HCT116 (cell line): ENCODE results near the gene DYNLT1. TPM values are rescaled to one million over a fixed set of nuclear protein-coding genes. Genes with fewer than 3 reads are reported as not detected.

Experiments
- ATAC-seq: fragments of 200-7000 bp; cut with Tn5 transposase; 2 replicates; pipeline ENCODE4 v1.9.1; 2020; ENCODE audit warnings: mild to moderate bottlenecking, moderate library complexity
- BruUV-seq: library from RNA; stranded (reverse); fragments of 400-500 nt; replicated peaks from 2 replicates; lab custom pipeline; 2021; lab: Mats Ljungman, UMichigan
- CTCF ChIA-PET: fragments of 300-600 bp; sonication (Branson Sonifier 250); formaldehyde crosslinking; loops from one replicate; lab custom pipeline; 2021; ENCODE audit warnings: antibody characterized with exemption; lab: Charles Lee
- POLR2A ChIA-PET: fragments of 300-600, 350-600 bp; sonication (Branson Sonifier 250); formaldehyde crosslinking; loops from one replicate; lab custom pipeline; 2021; ENCODE audit warnings: antibody characterized with exemption; lab: Charles Lee
- RAD21 ChIA-PET, 2 experiments: fragments of 300-600 bp; sonication (Branson Sonifier 250); formaldehyde crosslinking; loops; one replicate each; lab custom pipeline; 2023; ENCODE audit warnings: low total read pairs in 2 of 2; ENCODE audit not compliant: uncharacterized antibody in 2 of 2, unreplicated experiment in 2 of 2, low non-redundant PET in 1 of 2; lab: Charles Lee
- DNase-seq: peaks from one replicate; pipeline ENCODE4 v3.0.0-alpha.2; 2010; ENCODE audit warnings: low read depth, low spot score
- H2AFZ ChIP-seq: fragments of 200-600 bp; shearing (Covaris generic), sonication (generic); 2 replicates; pipeline ENCODE4 v1.6.1; 2017; ENCODE audit warnings: low read depth, mixed run types, mixed read lengths, antibody characterized with exemption, low read length; ENCODE audit not compliant: poor library complexity, severe bottlenecking
- H3K27ac ChIP-seq: 2 replicates; pipeline ENCODE4 v1.5.1; 2012; ENCODE audit warnings: low read depth, low read length
- H3K27me3 ChIP-seq: fragments of 200-600 bp; sonication (generic); 2 replicates; pipeline ENCODE4 v1.6.1; 2016; ENCODE audit warnings: mixed run types, low read length, mixed read lengths; ENCODE audit not compliant: insufficient read depth
- H3K36me3 ChIP-seq, 2 experiments: fragments of 200-500 bp in 1 of 2; fragments of 200-600 bp in 1 of 2; sonication (Bioruptor generic) in 1 of 2; sonication (generic) in 1 of 2; 2 replicates each; pipeline versions ENCODE4 v1.5.1 to v1.6.1; 2014 to 2016; ENCODE audit warnings: low read length in 2 of 2, inconsistent platforms in 1 of 2, mixed read lengths in 1 of 2, mixed run types in 1 of 2; ENCODE audit not compliant: insufficient read depth in 2 of 2, control insufficient read depth in 1 of 2
- H3K4me1 ChIP-seq, 2 experiments: fragments of 200-600 bp in 1 of 2; sonication (generic) in 1 of 2; 2 replicates each; pipeline versions ENCODE4 v1.5.1 to v1.6.1; 2012 to 2017; ENCODE audit warnings: low read length in 2 of 2, inconsistent platforms in 1 of 2, mild to moderate bottlenecking in 1 of 2, mixed read lengths in 1 of 2, mixed run types in 1 of 2, moderate library complexity in 1 of 2; ENCODE audit not compliant: insufficient read depth in 2 of 2, control insufficient read depth in 1 of 2
- H3K4me2 ChIP-seq: fragments of 200-600 bp; sonication (generic); 2 replicates; pipeline ENCODE4 v1.6.1; 2017; ENCODE audit warnings: mixed run types, low read length, mixed read lengths
- H3K4me3 ChIP-seq, 2 experiments: fragments of 200-600 bp in 1 of 2; sonication (generic) in 1 of 2; replicated peaks in 1 of 2; 2 replicates each; pipeline ENCODE4 v1.5.1; 2011 to 2016; ENCODE audit warnings: low read length in 2 of 2, control low read depth in 1 of 2, low read depth in 1 of 2, mild to moderate bottlenecking in 1 of 2, mixed read lengths in 1 of 2, mixed run types in 1 of 2
- H3K79me2 ChIP-seq: fragments of 200-600 bp; sonication (generic); 2 replicates; pipeline ENCODE4 v1.6.1; 2017; ENCODE audit warnings: mild to moderate bottlenecking, mixed run types, low read length, moderate library complexity, mixed read lengths; ENCODE audit not compliant: insufficient read depth
- H3K9ac ChIP-seq: fragments of 200-600 bp; sonication (generic); 2 replicates; pipeline ENCODE4 v1.6.1; 2016; ENCODE audit warnings: low read length, mixed read lengths
- H3K9me2 ChIP-seq: fragments of 200-600 bp; sonication (generic), shearing (Covaris generic); 2 replicates; pipeline ENCODE4 v1.6.1; 2017; ENCODE audit warnings: mixed run types, mild to moderate bottlenecking, moderate library complexity; ENCODE audit not compliant: insufficient read depth
- H3K9me3 ChIP-seq, 2 experiments: fragments of 200-500 bp in 1 of 2; fragments of 200-600 bp in 1 of 2; sonication (Bioruptor generic) in 1 of 2; sonication (generic) in 1 of 2; 2 replicates each; pipeline ENCODE4 v1.6.1; 2014 to 2017; ENCODE audit warnings: low read length in 2 of 2, mixed read lengths in 2 of 2, inconsistent platforms in 1 of 2, low read depth in 1 of 2, mild to moderate bottlenecking in 1 of 2, mixed run types in 1 of 2, moderate library complexity in 1 of 2; ENCODE audit not compliant: control insufficient read depth in 1 of 2, insufficient read depth in 1 of 2
- H4K20me1 ChIP-seq: fragments of 200-600 bp; sonication (generic), shearing (Covaris generic); 2 replicates; pipeline ENCODE4 v1.6.1; 2017; ENCODE audit warnings: mixed run types, mild to moderate bottlenecking, moderate library complexity; ENCODE audit not compliant: insufficient read depth
- ATF3 ChIP-seq: IDR thresholded peaks from 2 replicates; pipeline ENCODE4 v1.6.1; 2012
- CEBPB ChIP-seq: IDR thresholded peaks from 2 replicates; pipeline ENCODE4 v1.6.1; 2012; ENCODE audit warnings: low read depth
- CTCF ChIP-seq, 3 experiments: fragments of 200-600 bp in 1 of 3; sonication (generic) in 1 of 3; IDR thresholded peaks in 2 of 3; conservative IDR thresholded peaks in 1 of 3; 2 replicates each; pipeline ENCODE4 v1.5.1; 2012 to 2017; ENCODE audit warnings: low read depth in 2 of 3, low read length in 2 of 3, antibody characterized with exemption in 1 of 3, borderline replicate concordance in 1 of 3, control low read depth in 1 of 3, mild to moderate bottlenecking in 1 of 3, mixed read lengths in 1 of 3, mixed run types in 1 of 3, moderate library complexity in 1 of 3; ENCODE audit not compliant: insufficient read depth in 1 of 3
- EZH2phosphoT487 ChIP-seq: fragments of 200-600 bp; IDR thresholded peaks from 2 replicates; pipeline ENCODE4 v1.6.1; 2018; ENCODE audit warnings: antibody characterized with exemption, borderline replicate concordance
- FOSL1 ChIP-seq: IDR thresholded peaks from 2 replicates; pipeline ENCODE4 v1.6.1; 2012; ENCODE audit warnings: low read depth
- JUND ChIP-seq: IDR thresholded peaks from 2 replicates; pipeline ENCODE4 v1.6.1; 2012
- POLR2AphosphoS5 ChIP-seq: IDR thresholded peaks from 2 replicates; pipeline ENCODE4 v1.6.1; 2011; ENCODE audit warnings: mild to moderate bottlenecking, low read depth, low read length, moderate library complexity
- RAD21 ChIP-seq: IDR thresholded peaks from 2 replicates; pipeline ENCODE4 v1.6.1; 2012; ENCODE audit warnings: low read depth, mild to moderate bottlenecking
- REST ChIP-seq: IDR thresholded peaks from 2 replicates; pipeline ENCODE4 v1.6.1; 2012; ENCODE audit warnings: low read depth
- SIN3A ChIP-seq: IDR thresholded peaks from 2 replicates; pipeline ENCODE4 v1.6.1; 2012; ENCODE audit warnings: low read depth
- SRF ChIP-seq: IDR thresholded peaks from 2 replicates; pipeline ENCODE4 v1.6.1; 2012; ENCODE audit warnings: low read depth
- TCF7L2 ChIP-seq: IDR thresholded peaks from 2 replicates; pipeline ENCODE4 v1.7.0; 2011; ENCODE audit warnings: borderline replicate concordance, inconsistent platforms; ENCODE audit not compliant: insufficient read depth, insufficient read length; ENCODE audit errors: extremely low read depth
- intact Hi-C: fragments of 100-400 bp; cut with micrococcal nuclease; formaldehyde crosslinking; loops from 2 replicates; pipeline ENCODE4 v1.10.0; 2022
- total RNA-seq: library from RNA; stranded (reverse); gene quantifications from one replicate; pipeline ENCODE4 v1.2.1, GENCODE V29; 2021; ENCODE audit not compliant: unreplicated experiment

Gene DYNLT1
- total RNA-seq, 1 experiment from 2014 or later = 239 TPM

GRCh38 chr6:158655569-158656450 is 11.3 kb upstream of the DYNLT1 start:
- Histone ChIP-seq H3K4me2 (no peak overlapping the region), H3K4me3 (no peak overlapping the region), H3K79me2 (no peaks in the 10 kb centered on the region), H4K20me1 (no peaks in the 10 kb centered on the region), H3K9me3 (no peaks in the 10 kb centered on the region), H3K9ac (peak overlapping the region; percentile 8; the same call in 1 of the 2 replicates), H3K27me3 (no peaks in the 10 kb centered on the region), H2AFZ (no peak overlapping the region), H3K27ac (no peak overlapping the region), H3K4me1 (peaks cover 41 to 59% of the 10 kb centered on the region in 2 experiments), H3K36me3 (no peaks in the 10 kb centered on the region), H3K9me2 (no peaks in the 10 kb centered on the region)
- CTCF ChIA-PET = no interaction called here
- intact Hi-C loops = no loop called here
- RAD21 ChIA-PET = no interaction called here
- no TSS peak for BruUV-seq
- DNase-seq = no peak
- POLR2A ChIA-PET = no interaction called here
- no peak for ATAC-seq
- no peak for TF ChIP-seq FOSL1
- no peak for TF ChIP-seq SIN3A
- TF ChIP-seq SRF = no peak
- no peak for TF ChIP-seq TCF7L2
- TF ChIP-seq JUND = no peak
- no peak for TF ChIP-seq POLR2AphosphoS5
- no peak for TF ChIP-seq CTCF (IDR thresholded peaks at IDR 0.05 in 2 of 3, conservative IDR thresholded peaks at IDR 0.05 in 1 of 3; ENCODE audit: borderline replicate concordance in 1 of 3, insufficient read depth in 1 of 3, low read depth in 2 of 3, low read length in 2 of 3)
- TF ChIP-seq RAD21 = no peak
- no peak for TF ChIP-seq EZH2phosphoT487
- TF ChIP-seq CEBPB = no peak
- TF ChIP-seq ATF3 = no peak
- no peak for TF ChIP-seq REST
